Fibroblast of lung (primary cell): ENCODE measurements around the gene KCNIP4. TPM values are rescaled to one million over a fixed set of nuclear protein-coding genes. Genes with fewer than 3 reads are reported as not detected.

Experiments used
- DNase-seq, 2 donors: peaks; one replicate each; pipeline versions ENCODE4 v3.0.0 to v3.0.0-alpha.2; 2010; ENCODE audit warnings: low read depth in 2 of 2
- H2AFZ ChIP-seq: 2 replicates; pipeline ENCODE4 v1.5.1; 2012; ENCODE audit warnings: low read length, control low read depth, inconsistent platforms
- H3K27ac ChIP-seq: 2 replicates; pipeline ENCODE4 v1.5.1; 2011; ENCODE audit warnings: low read length, control low read depth; ENCODE audit not compliant: insufficient read depth
- H3K27me3 ChIP-seq: 2 replicates; pipeline ENCODE4 v1.5.1; 2011; ENCODE audit warnings: mild to moderate bottlenecking, low read length; ENCODE audit not compliant: control insufficient read depth, insufficient read depth
- H3K36me3 ChIP-seq: 2 replicates; pipeline ENCODE4 v1.5.1; 2011; ENCODE audit warnings: low read length; ENCODE audit not compliant: control insufficient read depth, insufficient read depth
- H3K4me1 ChIP-seq: 2 replicates; pipeline ENCODE4 v1.5.1; 2011; ENCODE audit warnings: low read length; ENCODE audit not compliant: control insufficient read depth, insufficient read depth; ENCODE audit errors: extremely low read depth
- H3K4me2 ChIP-seq: 2 replicates; pipeline ENCODE4 v1.5.1; 2011; ENCODE audit warnings: low read length, control low read depth; ENCODE audit not compliant: insufficient read depth; ENCODE audit errors: extremely low read depth
- H3K4me3 ChIP-seq, 4 experiments: fragments of 200-600 bp in 1 of 4; sonication (generic) in 1 of 4; replicated peaks in 1 of 4; 2 replicates each; pipeline ENCODE4 v1.5.1; 2011 to 2016; ENCODE audit warnings: low read length in 4 of 4, low read depth in 3 of 4, mild to moderate bottlenecking in 3 of 4, control low read depth in 2 of 4, inconsistent platforms in 1 of 4, mixed read lengths in 1 of 4; ENCODE audit not compliant: insufficient read depth in 1 of 4; ENCODE audit errors: control extremely low read depth in 1 of 4
- H3K79me2 ChIP-seq: 2 replicates; pipeline ENCODE4 v1.5.1; 2012; ENCODE audit warnings: mild to moderate bottlenecking, low read length, inconsistent platforms; ENCODE audit not compliant: control insufficient read depth, insufficient read depth
- H3K9ac ChIP-seq: 2 replicates; pipeline ENCODE4 v1.5.1; 2011; ENCODE audit warnings: mild to moderate bottlenecking, low read length, control low read depth; ENCODE audit not compliant: insufficient read depth
- H3K9me3 ChIP-seq: 2 replicates; pipeline ENCODE4 v1.5.1; 2012; ENCODE audit warnings: low read depth, low read length; ENCODE audit not compliant: control insufficient read depth, insufficient read depth
- H4K20me1 ChIP-seq: 2 replicates; pipeline ENCODE4 v1.5.1; 2011; ENCODE audit warnings: low read length; ENCODE audit not compliant: control insufficient read depth, insufficient read depth; ENCODE audit errors: extremely low read depth
- CTCF ChIP-seq, 2 donors: IDR thresholded peaks in 1 of 2; conservative IDR thresholded peaks in 1 of 2; 1 replicate in 1 of 2; 2 replicates in 1 of 2; pipeline ENCODE4 v1.5.1; 2011 to 2012; ENCODE audit warnings: low read length in 2 of 2, control low read depth in 1 of 2, inconsistent platforms in 1 of 2, low read depth in 1 of 2, mild to moderate bottlenecking in 1 of 2
- EZH2 ChIP-seq: IDR thresholded peaks from 2 replicates; pipeline ENCODE4 v1.5.1; 2012; ENCODE audit warnings: low read length, control low read depth, mild to moderate bottlenecking; ENCODE audit errors: missing control alignments
- polyA plus RNA-seq, 2 donors: library from polyadenylated mRNA; depleted of rRNA in 1 of 2; stranded (reverse) in 1 of 2; unstranded in 1 of 2; fragments of >200 nt; gene quantifications; 2 replicates each; pipeline ENCODE4 v1.2.1, GENCODE V29; 2011 to 2012; ENCODE audit warnings: missing spikeins in 1 of 2
- total RNA-seq: library from RNA; depleted of rRNA; stranded (reverse); fragments of >200 nt; gene quantifications from 2 replicates; pipeline ENCODE4 v1.2.1, GENCODE V29; 2014

Gene KCNIP4
- total and polyA plus RNA-seq, 2 donors (not counting 1 experiment from before 2014, with no cell fraction given) = not detected

- Histone ChIP-seq H3K4me2 (no peak overlapping the region), H3K27me3 (no peaks in the 10 kb centered on the region), H3K27ac (no peak overlapping the region), H3K4me1 (no peaks in the 10 kb centered on the region), H3K9ac (no peak overlapping the region), H2AFZ (no peak overlapping the region), H4K20me1 (no peaks in the 10 kb centered on the region), H3K79me2 (no peaks in the 10 kb centered on the region), H3K4me3 (no peak overlapping the region), H3K9me3 (no peaks in the 10 kb centered on the region), H3K36me3 (no peaks in the 10 kb centered on the region)
- no peak for DNase-seq
- TF ChIP-seq CTCF (conservative IDR thresholded peaks at IDR 0.05 in 1 of 2, IDR thresholded peaks at IDR 0.05 in 1 of 2; ENCODE audit: low read depth in 1 of 2, low read length in 2 of 2) (no peak), EZH2 (no peak)
Observed at GRCh38 chr4:21191317-21191716, 757.3 kb downstream of the KCNIP4 start.

DNA sequence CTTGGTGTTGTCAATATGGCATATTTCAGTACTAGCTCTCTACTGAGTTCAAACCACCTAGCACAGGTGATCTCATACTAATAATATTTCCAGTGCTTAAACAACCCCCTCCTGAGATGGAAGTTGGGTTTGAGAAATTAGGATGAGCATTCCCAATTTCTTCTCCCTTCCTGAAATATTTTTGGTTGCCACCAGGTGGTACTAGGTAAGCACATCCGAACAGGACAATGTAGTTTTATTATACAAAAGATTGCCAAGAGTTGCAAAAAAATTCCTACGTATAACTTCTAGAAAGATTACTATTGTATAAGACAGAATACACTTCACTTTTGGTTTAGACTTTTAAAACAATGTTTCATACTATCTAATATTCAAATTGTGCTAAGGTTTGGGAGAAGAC, 763.8 kb downstream of the KCNIP4 start:
- DNase-seq = no peak

GRCh38 chr4:21181716-21182115, 766.9 kb downstream of the KCNIP4 start:
- Histone ChIP-seq H3K4me2 (no peak overlapping the region), H4K20me1 (no peaks in the 10 kb centered on the region), H3K27me3 (no peaks in the 10 kb centered on the region), H3K79me2 (no peaks in the 10 kb centered on the region), H3K9ac (no peak overlapping the region), H2AFZ (no peak overlapping the region), H3K4me3 (no peak overlapping the region), H3K27ac (no peak overlapping the region), H3K36me3 (no peaks in the 10 kb centered on the region), H3K4me1 (no peaks in the 10 kb centered on the region), H3K9me3 (no peaks in the 10 kb centered on the region)
- DNase-seq = peak; percentile 6 to 55
- TF ChIP-seq EZH2 (no peak), CTCF (conservative IDR thresholded peaks at IDR 0.05 in 1 of 2, IDR thresholded peaks at IDR 0.05 in 1 of 2; ENCODE audit: low read depth in 1 of 2, low read length in 2 of 2) (no peak)

More for the DNA sequence above, 763.8 kb downstream of the KCNIP4 start:
- no peak overlapping the region for H3K4me3 ChIP-seq
- TF ChIP-seq EZH2 (no peak), CTCF (conservative IDR thresholded peaks at IDR 0.05 in 1 of 2, IDR thresholded peaks at IDR 0.05 in 1 of 2; ENCODE audit: low read depth in 1 of 2, low read length in 2 of 2) (no peak)
- no peak overlapping the region for H3K27ac ChIP-seq
- H3K27me3 ChIP-seq = no peaks in the 10 kb centered on the region
- H3K9me3 ChIP-seq = no peaks in the 10 kb centered on the region
- H3K9ac ChIP-seq = no peak overlapping the region
- H4K20me1 ChIP-seq = no peaks in the 10 kb centered on the region
- H3K36me3 ChIP-seq = no peaks in the 10 kb centered on the region
- no peak overlapping the region for H2AFZ ChIP-seq
- H3K79me2 ChIP-seq = no peaks in the 10 kb centered on the region
- no peak overlapping the region for H3K4me2 ChIP-seq
- H3K4me1 ChIP-seq = no peaks in the 10 kb centered on the region
